SK-N-SH (cell line): Measurements from ENCODE around the gene IRF2.

ENCODE experiments used
- CTCF ChIP-seq: fragments of 200-600 bp; sonication (generic); IDR thresholded peaks from 2 replicates; pipeline ENCODE4 v1.6.1; 2017; ENCODE audit warnings: antibody characterized with exemption, mild to moderate bottlenecking, moderate library complexity
- EP300 ChIP-seq, 2 experiments: IDR thresholded peaks; 2 replicates each; pipeline versions ENCODE4 v1.4.0 to v1.6.1; 2012; ENCODE audit warnings: borderline replicate concordance in 1 of 2, low read depth in 1 of 2, low read length in 1 of 2
- EZH2phosphoT487 ChIP-seq: fragments of 200-600 bp; sonication (generic); IDR thresholded peaks from 2 replicates; pipeline ENCODE4 v1.6.1; 2017; ENCODE audit warnings: low read depth, mixed run types, mild to moderate bottlenecking, antibody characterized with exemption, moderate library complexity, borderline replicate concordance
- FOXM1 ChIP-seq: IDR thresholded peaks from 2 replicates; pipeline ENCODE4 v1.4.0; 2012; ENCODE audit warnings: low read depth, mild to moderate bottlenecking
- NRF1 ChIP-seq: IDR thresholded peaks from 2 replicates; pipeline ENCODE4 v1.6.1; 2012; ENCODE audit warnings: low read depth, mild to moderate bottlenecking, low read length
- PBX3 ChIP-seq: IDR thresholded peaks from 2 replicates; pipeline ENCODE4; 2012
- POLR2AphosphoS5 ChIP-seq: IDR thresholded peaks from 2 replicates; pipeline ENCODE4 v1.6.1; 2012; ENCODE audit warnings: low read depth, low read length
- RAD21 ChIP-seq: IDR thresholded peaks from 2 replicates; pipeline ENCODE4 v1.6.1; 2012; ENCODE audit warnings: mild to moderate bottlenecking, low read length
- REST ChIP-seq: IDR thresholded peaks from 2 replicates; pipeline ENCODE4 v1.6.1; 2012; ENCODE audit warnings: mild to moderate bottlenecking, low read depth, low read length, moderate library complexity
- SIN3A ChIP-seq: IDR thresholded peaks from 2 replicates; pipeline ENCODE4 v1.6.1; 2012; ENCODE audit warnings: low read depth, mild to moderate bottlenecking, low read length, moderate library complexity, borderline replicate concordance
- SMC3 ChIP-seq: IDR thresholded peaks from 2 replicates; pipeline ENCODE4 v1.6.1; 2012; ENCODE audit warnings: low read depth, low read length, improper control_type of control experiment
- YY1 ChIP-seq: IDR thresholded peaks from 2 replicates; pipeline ENCODE4 v1.4.0; 2012; ENCODE audit warnings: low read depth, mild to moderate bottlenecking

- TF ChIP-seq CTCF: no peak
- TF ChIP-seq SMC3: no peak
- TF ChIP-seq POLR2AphosphoS5: no peak
- no peak for TF ChIP-seq YY1
- TF ChIP-seq RAD21: no peak
- TF ChIP-seq EP300 (IDR thresholded peaks at IDR 0.05; ENCODE audit: borderline replicate concordance in 1 of 2, low read depth in 1 of 2, low read length in 1 of 2): no peak
- no peak for TF ChIP-seq EZH2phosphoT487
- TF ChIP-seq SIN3A: no peak
- no peak for TF ChIP-seq PBX3
- no peak for TF ChIP-seq REST
- no peak for TF ChIP-seq FOXM1
- no peak for TF ChIP-seq NRF1
Measured at GRCh38 chr4:184344899-184345572, 129.3 kb downstream of the IRF2 start.
